Endodermal cell (in vitro differentiated cells): Measurements from ENCODE around the gene NHLRC3. TPM values are rescaled to one million over a fixed set of nuclear protein-coding genes. Genes with fewer than 3 reads are reported as not detected.
"Not testable (repeated sequence)": the region's sequence is repeated elsewhere in the genome, so short reads cannot be mapped to it uniquely, and the experiment has no call there.

Experiments used
- DNase-seq: peaks from one replicate; pipeline ENCODE4 v3.0.0-alpha.2; 2017
- H3K27ac ChIP-seq: 2 replicates; pipeline ENCODE4 v1.5.1; 2013; ENCODE audit warnings: mild to moderate bottlenecking, low read depth, low read length, moderate library complexity
- H3K27me3 ChIP-seq: 2 replicates; pipeline ENCODE4 v1.6.1; 2013; ENCODE audit warnings: mild to moderate bottlenecking, low read length, moderate library complexity; ENCODE audit not compliant: insufficient read depth, control insufficient read depth, poor library complexity, severe bottlenecking
- H3K36me3 ChIP-seq: 2 replicates; pipeline ENCODE4 v1.7.0; 2013; ENCODE audit warnings: mild to moderate bottlenecking, low read length, moderate library complexity; ENCODE audit not compliant: control insufficient read depth, insufficient read depth
- H3K4me1 ChIP-seq: one replicate; pipeline ENCODE4 v1.7.0; 2013; ENCODE audit warnings: low read length; ENCODE audit not compliant: control insufficient read depth, insufficient read depth
- H3K4me3 ChIP-seq: 2 replicates; pipeline ENCODE4 v1.5.1; 2013; ENCODE audit warnings: mild to moderate bottlenecking, low read length, moderate library complexity
- H3K9ac ChIP-seq: 2 replicates; pipeline ENCODE4 v1.6.1; 2013; ENCODE audit warnings: mild to moderate bottlenecking, low read length, moderate library complexity; ENCODE audit not compliant: poor library complexity, severe bottlenecking; ENCODE audit errors: extremely low read depth
- H3K9me3 ChIP-seq: 2 replicates; pipeline ENCODE4 v1.6.1; 2013; ENCODE audit warnings: mild to moderate bottlenecking, low read length, moderate library complexity; ENCODE audit not compliant: control insufficient read depth
- H3K27ac Mint-ChIP-seq: 2 replicates; pipeline ENCODE4 v1.8.0; 2020; ENCODE audit warnings: mixed read lengths
- H3K27me3 Mint-ChIP-seq: 2 replicates; pipeline ENCODE4 v1.8.0; 2021; ENCODE audit warnings: mild to moderate bottlenecking, mixed read lengths; ENCODE audit not compliant: insufficient read depth
- H3K36me3 Mint-ChIP-seq: 2 replicates; pipeline ENCODE4 v1.8.0; 2020; ENCODE audit warnings: low read depth, mixed read lengths
- H3K4me1 Mint-ChIP-seq: 2 replicates; pipeline ENCODE4 v1.8.0; 2020; ENCODE audit warnings: mixed read lengths
- H3K4me3 Mint-ChIP-seq: 2 replicates; pipeline ENCODE4 v1.8.0; 2020; ENCODE audit warnings: mild to moderate bottlenecking, moderate library complexity, mixed read lengths
- H3K9me3 Mint-ChIP-seq: 2 replicates; pipeline ENCODE4 v1.8.0; 2020; ENCODE audit warnings: mild to moderate bottlenecking, mixed read lengths
- CTCF ChIP-seq: fragments of 200-600 bp; sonication (generic); conservative IDR thresholded peaks from 2 replicates; pipeline ENCODE4 v1.5.0; 2021; ENCODE audit warnings: antibody characterized with exemption, mild to moderate bottlenecking
- WGBS, 2 experiments: methylation state at CpG; one replicate each; pipeline versions ENCODE4 v1.1.5 to v1.1.7; 2013; ENCODE audit warnings: missing lambda C conversion rate in 2 of 2, mixed read lengths in 1 of 2; ENCODE audit not compliant: insufficient coverage in 1 of 2, insufficient read length in 1 of 2; 5-methylcytosine and 5-hydroxymethylcytosine counted together
- total RNA-seq, 2 donors: library from RNA; stranded (reverse); fragmentation: NEBNext Ultra II Directional in 1 of 2; extraction: Animal tissue kit (Norgen Biotek cat#: 25700) in 1 of 2; gene quantifications; 2 replicates in 1 of 2; 3 replicates in 1 of 2; pipeline ENCODE4 v1.2.1, GENCODE V29; 2021

Gene NHLRC3
- total RNA-seq, 2 donors from 2014 or later = 13.7 to 23.4 TPM

- no peak overlapping the region for H3K4me3 Mint-ChIP-seq
- DNase-seq = no peak
- no peaks in the 10 kb centered on the region for H3K4me1 Mint-ChIP-seq
- Histone ChIP-seq H3K4me1 (no peaks in the 10 kb centered on the region), H3K4me3 (no peak overlapping the region), H3K9ac (no peak overlapping the region), H3K27me3 (no peaks in the 10 kb centered on the region), H3K36me3 (no peaks in the 10 kb centered on the region), H3K9me3 (no peaks in the 10 kb centered on the region), H3K27ac (no peak overlapping the region)
- no peak for TF ChIP-seq CTCF
- WGBS, 2 experiments = 95 to 96% methylated on average over 3 of the region's 3 CpGs
- H3K36me3 Mint-ChIP-seq = no peaks in the 10 kb centered on the region
- H3K27me3 Mint-ChIP-seq = peaks cover 2% of the 10 kb centered on the region
- H3K9me3 Mint-ChIP-seq = peaks cover 6% of the 10 kb centered on the region
- H3K27ac Mint-ChIP-seq = no peak overlapping the region
These were observed 39.5 kb upstream of the NHLRC3 start for GRCh38 chr13:38998739-38999138.

GRCh38 chr13:39006371-39007111, 31.7 kb upstream of the NHLRC3 start:
- WGBS, 2 experiments = 82 to 92% methylated on average over 5 to 27 of the region's 29 CpGs
- not testable (repeated sequence) for DNase-seq
- peak overlapping the region; percentile 89 for H3K27ac Mint-ChIP-seq

GRCh38 chr13:39012608-39013007, 25.6 kb upstream of the NHLRC3 start:
- 74 to 85% methylated on average over 4 to 7 of the region's 7 CpGs for WGBS, 2 experiments
- H3K36me3 ChIP-seq = peaks cover 94% of the 10 kb centered on the region
- H3K36me3 Mint-ChIP-seq = peaks cover 69% of the 10 kb centered on the region
- H3K27me3 ChIP-seq = no peaks in the 10 kb centered on the region
- H3K9me3 Mint-ChIP-seq = no peaks in the 10 kb centered on the region
- no peak overlapping the region for H3K27ac ChIP-seq
- no peaks in the 10 kb centered on the region for H3K9me3 ChIP-seq
- no peaks in the 10 kb centered on the region for H3K27me3 Mint-ChIP-seq
- H3K4me3 Mint-ChIP-seq = no peak overlapping the region
- H3K4me1 Mint-ChIP-seq = no peaks in the 10 kb centered on the region
- no peak overlapping the region for H3K27ac Mint-ChIP-seq
- no peak overlapping the region for H3K4me3 ChIP-seq
- H3K4me1 ChIP-seq = no peaks in the 10 kb centered on the region
- H3K9ac ChIP-seq = no peak overlapping the region
- peak; percentile 82 for TF ChIP-seq CTCF
- peak; percentile 85 for DNase-seq

More at GRCh38 chr13:39006371-39007111, 31.7 kb upstream of the NHLRC3 start:
- not testable (repeated sequence) for H3K9ac ChIP-seq, H3K27me3 Mint-ChIP-seq, H3K27ac ChIP-seq, H3K4me1 ChIP-seq, H3K27me3 ChIP-seq, H3K4me3 ChIP-seq, H3K4me1 Mint-ChIP-seq, H3K9me3 ChIP-seq
- H3K4me3 Mint-ChIP-seq = peak overlapping the region; percentile 58
- peaks cover 40% of the 10 kb centered on the region for H3K36me3 Mint-ChIP-seq
- H3K36me3 ChIP-seq = peaks cover 43% of the 10 kb centered on the region
- peaks cover 14% of the 10 kb centered on the region for H3K9me3 Mint-ChIP-seq
